ENCODE data around the gene NAB2.

NAB2 gene

GRCh38 chr12:57092876-57093414, 4.0 kb downstream of the NAB2 start:
- no peak for TF ChIP-seq CTCF (IDR thresholded peaks at IDR 0.05; ENCODE audit: control extremely low read depth, extremely low read depth, low read depth, missing control alignments)
- no peak for DNase-seq (ENCODE audit: extremely low spot score)
- ChIA-PET POLR2A (interaction anchor here (0.7 to 1.3 kb wide), 2 partner anchors 11 to 14 kb away, joined by 3 to 12 read pairs; partner anchors contain the start of gene NEMP1), CTCF (interaction anchor here (0.9 to 16.3 kb wide), 13 partner anchors 10 to 144 kb away, joined by 3 to 213 read pairs (median 4); partner anchors contain the start of genes NEMP1 and STAT6)

- CTCF ChIA-PET: interaction anchor here (0.7 to 16.3 kb wide), 13 partner anchors 10 to 143 kb away, joined by 3 to 213 read pairs (median 3); partner anchors contain the start of genes NEMP1 and STAT6
- DNase-seq (ENCODE audit: extremely low spot score): peak; percentile 92
- POLR2A ChIA-PET: interaction anchor here (0.6 to 1.3 kb wide), 5 partner anchors 10 to 31 kb away, joined by 3 to 12 read pairs (median 5); partner anchors contain the start of gene NEMP1
- peak; percentile 79 for TF ChIP-seq CTCF (IDR thresholded peaks at IDR 0.05; ENCODE audit: control extremely low read depth, extremely low read depth, low read depth, missing control alignments)
Observed at GRCh38 chr12:57093415-57094207, 4.7 kb downstream of the NAB2 start.

- peak; percentile 38 for DNase-seq (ENCODE audit: extremely low spot score)
- POLR2A ChIA-PET: interaction anchor here (0.6 to 1.3 kb wide), 6 partner anchors 9 to 31 kb away, joined by 3 to 12 read pairs (median 5); partner anchors contain the start of gene NEMP1
- CTCF ChIA-PET: interaction anchor here (0.7 to 16.3 kb wide), 13 partner anchors 11 to 142 kb away, joined by 3 to 213 read pairs (median 5); partner anchors contain the start of genes NEMP1 and STAT6
- no peak for TF ChIP-seq CTCF (IDR thresholded peaks at IDR 0.05; ENCODE audit: control extremely low read depth, extremely low read depth, low read depth, missing control alignments)
Observed at GRCh38 chr12:57094208-57095160, 5.6 kb downstream of the NAB2 start.

GRCh38 chr12:57095440-57095839, 6.5 kb downstream of the NAB2 start:
- no peak for DNase-seq (ENCODE audit: extremely low spot score)
- CTCF ChIA-PET: interaction anchor here (1.1 to 16.3 kb wide), 2 partner anchors 13 to 26 kb away, joined by 5 to 213 read pairs; partner anchors contain the start of gene STAT6
- POLR2A ChIA-PET: interaction anchor here (1.3 kb wide), 1 partner anchor 16 kb away, joined by 5 read pairs; the partner anchor contains the start of gene NEMP1
- no peak for TF ChIP-seq CTCF (IDR thresholded peaks at IDR 0.05; ENCODE audit: control extremely low read depth, extremely low read depth, low read depth, missing control alignments)

- TF ChIP-seq CTCF (IDR thresholded peaks at IDR 0.05; ENCODE audit: control extremely low read depth, extremely low read depth, low read depth, missing control alignments): no peak
- DNase-seq (ENCODE audit: extremely low spot score): no peak
- ChIA-PET CTCF (interaction anchor here (1.0 to 16.3 kb wide), 3 partner anchors 12 to 36 kb away, joined by 4 to 213 read pairs (median 5); partner anchors contain the start of gene STAT6), POLR2A (no interaction called here)
Observed at GRCh38 chr12:57096099-57096572, 7.2 kb downstream of the NAB2 start.

Data from GM10248 (cell line).